NOMO-1 (cell line): ENCODE results near the gene DMRTA2.
A peak's percentile ranks its signal among the peaks of the same experiment; 100 is the strongest.

ENCODE experiments used
- DNase-seq, 2 experiments: peaks; one replicate each; lab custom pipeline; 2025; ENCODE audit not compliant: unreplicated experiment in 2 of 2; lab: John Stamatoyannopoulos, UW

Gene DMRTA2

GRCh38 chr1:50424045-50424883 lies 1.0 kb upstream of the DMRTA2 start:
- DNase-seq, result peak; percentile 26 to 50

- DNase-seq, result peak; percentile 40 to 47
Measured at GRCh38 chr1:50423670-50424000, 392 bp upstream of the DMRTA2 start.

- DNase-seq, result no peak
Measured at GRCh38 chr1:50422675-50422945, 633 bp downstream of the DMRTA2 start.

- DNase-seq, result no peak
Measured at GRCh38 chr1:50421768-50422674, 1.2 kb downstream of the DMRTA2 start.

- DNase-seq, result no peak
Measured at GRCh38 chr1:50421366-50421748, 1.9 kb downstream of the DMRTA2 start.

GRCh38 chr1:50420689-50421365 lies 2.4 kb downstream of the DMRTA2 start:
- no peak for DNase-seq

- DNase-seq, result no peak
Measured at GRCh38 chr1:50419907-50420677, 3.2 kb downstream of the DMRTA2 start.

- DNase-seq, result no peak
Measured at GRCh38 chr1:50419192-50419906, 3.9 kb downstream of the DMRTA2 start.

GRCh38 chr1:50418600-50419109 lies 4.6 kb downstream of the DMRTA2 start:
- no peak for DNase-seq

- no peak for DNase-seq
Measured at GRCh38 chr1:50417946-50418599, 5.2 kb downstream of the DMRTA2 start.

- no peak for DNase-seq
Measured at GRCh38 chr1:50417507-50417906, 5.7 kb downstream of the DMRTA2 start.

- no peak for DNase-seq
Measured at GRCh38 chr1:50416553-50417453, 6.4 kb downstream of the DMRTA2 start.

GRCh38 chr1:50416150-50416527 lies 7.1 kb downstream of the DMRTA2 start:
- DNase-seq, result no peak

- no peak for DNase-seq
Measured at GRCh38 chr1:50415235-50416149, 7.8 kb downstream of the DMRTA2 start.

- DNase-seq, result no peak
Measured at GRCh38 chr1:50414853-50415234, 8.4 kb downstream of the DMRTA2 start.

GRCh38 chr1:50412813-50413476 lies 10.3 kb downstream of the DMRTA2 start:
- DNase-seq, result peak in 1 of 2 experiments; percentile 1

- DNase-seq, result no peak
Measured at GRCh38 chr1:50405814-50406213, 17.4 kb downstream of the DMRTA2 start.
